ENCODE results near the gene C9orf50.
"Not testable (repeated sequence)": the region's sequence is repeated elsewhere in the genome, so short reads cannot be mapped to it uniquely, and the experiment has no call there.

The C9orf50 gene

GRCh38 chr9:129609486-129610212 is 11.3 kb downstream of the C9orf50 start:
- DNase-seq, result no peak

DNA sequence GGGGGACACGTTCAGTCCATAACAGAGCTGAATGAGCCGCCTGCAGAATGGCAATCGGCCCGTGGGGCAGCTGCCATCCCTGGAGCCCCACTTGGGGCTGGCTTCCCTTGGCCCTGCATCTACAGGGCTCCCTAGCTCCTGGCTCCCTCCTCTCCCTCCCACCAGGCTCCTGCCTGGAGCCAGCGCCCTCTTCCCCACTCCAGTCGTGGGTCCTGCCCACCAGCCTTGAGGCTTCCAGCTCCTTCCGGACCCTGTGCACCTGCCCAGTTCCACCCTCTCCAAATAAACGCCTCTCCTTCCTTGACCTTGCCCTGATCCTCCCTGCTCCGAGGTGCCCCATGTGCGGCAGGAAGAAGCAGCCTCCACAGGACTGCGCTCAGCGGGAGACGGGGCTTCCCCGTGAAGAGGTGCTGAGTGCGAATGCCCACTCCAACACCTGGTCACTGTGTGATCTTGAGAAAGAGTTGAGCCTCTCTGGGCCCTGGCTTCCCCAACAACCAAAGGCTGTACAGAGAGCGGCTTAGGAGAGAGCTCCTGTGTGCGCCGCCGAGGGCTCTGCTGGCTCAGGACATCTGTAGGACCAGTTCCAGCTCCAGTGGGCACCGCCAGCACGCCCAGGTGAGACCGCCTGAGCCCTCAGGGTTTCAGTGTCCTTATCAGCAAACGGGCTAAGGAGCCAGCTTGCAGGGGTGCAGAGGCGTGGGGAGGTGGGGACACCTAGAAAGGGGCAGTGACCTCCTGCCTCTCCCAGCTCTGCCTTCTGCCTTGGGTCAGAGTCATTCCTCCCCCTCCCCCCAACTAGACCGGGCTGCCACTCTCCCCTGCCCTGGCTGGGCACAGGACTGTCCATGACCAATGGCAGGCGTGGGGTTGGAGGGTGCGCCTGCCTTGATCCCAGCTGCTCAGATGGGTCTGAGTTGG is 12.1 kb downstream of the C9orf50 start:
- no peak for DNase-seq

DNA sequence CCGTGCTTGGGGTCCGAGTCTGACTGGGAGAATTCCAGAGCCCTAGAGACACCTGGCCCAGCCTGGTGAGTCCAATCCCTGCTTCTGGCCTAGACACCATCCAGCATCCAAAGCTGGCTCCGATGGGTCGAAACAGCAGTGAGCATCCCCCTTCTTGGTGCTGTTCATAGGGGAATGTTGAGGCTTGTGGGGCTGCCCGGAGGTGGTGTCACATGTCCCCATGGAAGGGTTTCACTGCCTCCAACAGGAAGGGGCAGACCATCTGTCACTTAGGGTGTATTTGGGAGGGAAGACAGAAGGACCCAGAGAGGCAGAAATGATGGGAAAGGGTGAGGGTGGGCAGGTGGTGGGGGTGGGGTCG is 13.9 kb downstream of the C9orf50 start:
- DNase-seq, result no peak

GRCh38 chr9:129606161-129607026 is 14.5 kb downstream of the C9orf50 start:
- no peak for DNase-seq

DNA sequence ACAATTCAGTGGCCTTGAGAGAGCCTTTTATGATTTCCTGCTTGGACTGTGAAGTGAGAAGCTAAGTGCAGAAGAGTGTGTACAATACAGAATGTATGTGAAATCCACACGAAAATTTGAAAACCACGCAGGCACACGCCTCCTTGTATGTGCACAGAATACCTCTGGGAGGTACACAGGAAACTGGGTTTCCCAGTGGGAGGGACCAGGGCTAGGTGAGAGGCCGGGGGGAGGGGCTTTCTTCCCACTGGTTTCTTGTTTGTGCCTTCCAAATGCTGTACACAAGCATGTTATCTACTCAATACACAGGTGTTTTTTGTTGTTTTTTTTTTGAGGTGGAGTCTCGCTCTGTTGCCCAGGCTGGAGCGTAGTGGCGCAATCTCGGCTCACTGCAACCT is 16.1 kb downstream of the C9orf50 start:
- DNase-seq, result peak; percentile 21

- DNase-seq, result no peak
Observed at GRCh38 chr9:129604056-129604765, 16.7 kb downstream of the C9orf50 start.

GRCh38 chr9:129602598-129603415 is 18.1 kb downstream of the C9orf50 start:
- no peak for DNase-seq

GRCh38 chr9:129601082-129601674 is 19.7 kb downstream of the C9orf50 start:
- no peak for DNase-seq

DNA sequence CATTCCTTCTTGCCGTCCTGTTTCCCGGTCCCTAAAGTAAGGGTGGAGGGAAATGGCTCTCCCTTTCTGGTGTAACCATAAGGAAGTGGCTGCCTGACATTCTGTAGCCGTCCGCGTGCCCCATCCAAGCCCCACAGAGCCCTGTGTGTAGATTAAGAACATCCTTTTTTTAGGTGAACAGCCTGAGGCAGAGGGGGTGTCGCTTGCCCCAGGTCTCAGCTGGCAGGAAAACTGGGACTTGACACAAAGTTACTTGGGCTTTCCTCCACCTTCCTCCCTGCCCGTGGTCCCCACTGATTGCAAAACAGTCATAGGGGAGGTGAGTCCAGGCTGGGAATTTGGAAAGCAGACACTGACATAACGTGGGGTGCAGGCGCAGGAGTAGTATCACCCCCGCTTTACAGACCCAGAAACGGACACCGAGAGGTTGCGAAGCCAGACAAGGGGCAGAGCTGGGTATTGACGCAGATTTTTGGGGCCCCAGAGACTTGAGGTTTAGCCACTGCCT is 22.8 kb downstream of the C9orf50 start:
- no peak for DNase-seq

- DNase-seq, result no peak
Observed at GRCh38 chr9:129597355-129598088, 23.4 kb downstream of the C9orf50 start.

DNA sequence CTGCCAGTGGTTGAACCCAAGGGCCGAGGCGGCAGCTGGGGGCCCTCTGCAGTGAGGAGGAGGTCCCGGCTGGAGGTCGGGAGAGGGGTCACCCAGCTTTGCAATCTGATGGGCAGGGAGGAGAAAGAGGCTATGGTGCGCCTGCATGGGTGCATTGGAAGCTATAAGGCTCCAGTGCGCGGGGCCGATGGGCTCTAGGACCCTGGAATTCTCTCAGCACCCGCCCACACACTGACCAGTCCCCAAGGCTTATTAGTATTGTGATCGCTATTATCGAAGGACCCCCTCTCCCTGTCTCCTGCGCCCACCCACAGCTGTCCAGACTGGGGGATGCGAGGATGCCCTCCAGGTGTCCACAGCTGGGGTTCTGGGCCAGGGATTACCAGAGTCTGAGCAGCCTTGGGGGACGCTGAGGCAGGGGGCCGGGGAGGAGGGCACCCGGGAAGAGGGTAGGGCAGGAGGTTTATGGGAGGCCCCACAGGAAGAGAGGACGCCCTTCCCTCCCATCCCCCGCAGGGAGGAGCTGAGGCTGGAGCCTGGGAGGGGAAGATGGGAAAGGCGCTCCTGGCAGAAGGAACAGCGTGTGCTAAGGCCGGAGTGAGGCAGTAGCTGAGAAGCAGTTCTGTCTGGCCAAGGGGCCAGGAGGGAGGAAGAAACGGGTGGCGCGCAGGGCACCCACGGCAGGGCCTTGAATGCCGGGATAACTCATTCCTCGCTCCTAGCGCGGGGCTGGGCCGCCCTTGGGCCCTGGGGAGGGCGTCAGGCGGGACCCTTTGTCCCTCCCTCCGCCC is 24.2 kb downstream of the C9orf50 start:
- DNase-seq, result no peak

DNA sequence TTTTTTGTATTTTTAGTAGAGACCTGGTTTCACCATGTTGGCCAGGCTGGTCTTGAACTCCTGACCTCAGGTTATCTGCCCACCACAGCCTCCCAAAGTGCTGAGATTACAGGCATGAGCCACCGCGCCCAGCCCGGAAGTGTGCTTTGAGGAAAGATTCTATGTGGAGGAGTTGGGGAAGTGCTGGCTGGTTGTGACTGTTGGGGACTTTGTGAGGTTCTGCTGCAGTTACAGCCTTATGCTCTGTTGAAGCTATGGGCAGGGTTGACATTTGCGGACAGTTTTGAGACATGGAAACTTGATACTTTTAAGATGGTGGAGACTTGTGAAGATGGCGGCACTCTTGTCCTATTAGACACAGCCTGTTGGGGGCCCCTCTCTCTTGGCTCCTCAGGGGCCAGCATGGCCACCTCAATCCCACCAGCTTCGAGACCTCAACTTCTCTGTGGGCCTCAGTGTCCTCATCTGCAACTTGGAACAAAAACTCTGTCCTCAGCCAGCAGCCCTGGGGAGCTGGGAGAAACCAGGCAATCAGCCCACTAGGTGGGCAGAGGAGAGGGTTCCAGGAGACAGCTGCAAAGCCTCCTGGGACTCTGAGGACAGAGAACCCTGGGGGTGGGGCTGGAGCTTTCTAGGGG is 24.9 kb downstream of the C9orf50 start:
- DNase-seq, result no peak

GRCh38 chr9:129595311-129595741 is 25.6 kb downstream of the C9orf50 start:
- no peak for DNase-seq

DNA sequence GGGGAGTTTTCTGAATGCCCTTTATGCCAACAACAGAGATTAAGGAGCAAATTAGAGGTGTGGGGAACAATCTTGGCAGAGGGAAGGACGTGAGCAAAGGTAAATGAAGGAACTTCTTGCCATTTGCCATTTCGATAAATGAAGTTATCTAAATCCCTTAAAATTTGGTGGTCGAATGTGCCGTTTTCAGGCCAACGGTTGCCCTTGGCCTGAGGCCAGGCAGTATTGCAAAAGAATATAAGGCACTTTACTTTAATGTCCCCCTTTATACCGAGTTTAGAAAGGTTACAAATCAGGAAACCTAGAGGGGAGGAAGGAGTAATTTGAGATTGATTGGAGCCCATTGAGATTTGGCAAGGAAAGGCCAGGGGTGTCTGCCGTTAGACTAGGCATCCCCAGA is 26.3 kb downstream of the C9orf50 start:
- no peak for DNase-seq

DNA sequence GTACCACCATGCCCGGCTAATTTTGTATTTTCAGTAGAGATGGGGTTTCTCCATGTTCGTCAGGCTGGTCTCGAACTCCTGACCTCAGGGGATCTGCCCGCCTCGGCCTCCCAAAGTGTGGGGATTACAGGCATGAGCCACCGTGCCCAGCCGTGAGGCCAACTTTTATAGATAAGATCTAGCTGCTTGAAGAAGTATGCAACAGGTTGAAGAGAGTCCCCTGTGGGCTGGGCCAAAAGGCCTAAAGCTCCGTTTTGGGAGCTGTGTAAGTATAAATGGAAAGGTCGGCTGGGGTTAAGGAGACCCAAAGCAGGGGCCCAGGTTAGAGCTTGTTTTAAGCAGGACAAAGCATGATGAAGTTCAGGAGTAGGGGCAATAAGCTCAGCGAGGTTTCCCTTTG is 28.1 kb downstream of the C9orf50 start:
- DNase-seq, result not testable (repeated sequence)

GRCh38 chr9:129591916-129592315 is 29.0 kb downstream of the C9orf50 start:
- DNase-seq, result no peak

GRCh38 chr9:129590466-129590865 is 30.4 kb downstream of the C9orf50 start:
- DNase-seq, result no peak

- no peak for DNase-seq
Observed at GRCh38 chr9:129587487-129588262, 33.2 kb downstream of the C9orf50 start.

Data from NCI-H2029 (cell line).